Skin epidermis (tissue), 12 donors: ENCODE data around the gene KRT5.

Source experiments
- H3K27ac ChIP-seq, 21 experiments: fragments of 200-600 bp; sonication (generic) in 11 of 21; one replicate each; pipeline ENCODE4 v1.5.0; 2020; ENCODE audit warnings: mild to moderate bottlenecking in 3 of 21, inconsistent platforms in 2 of 21, moderate library complexity in 2 of 21
- H3K4me3 ChIP-seq, 7 experiments: fragments of 200-600 bp; sonication (generic) in 2 of 7; one replicate each; pipeline ENCODE4 v1.5.0; 2020; ENCODE audit warnings: inconsistent platforms in 2 of 7, mild to moderate bottlenecking in 2 of 7, moderate library complexity in 1 of 7

The KRT5 gene

GRCh38 chr12:52523824-52524223, 3.6 kb upstream of the KRT5 start:
- Histone ChIP-seq H3K27ac (peak overlapping the region in 13 of 21 experiments; percentile 12 to 92 (median 80)), H3K4me3 (no peak overlapping the region)

DNA sequence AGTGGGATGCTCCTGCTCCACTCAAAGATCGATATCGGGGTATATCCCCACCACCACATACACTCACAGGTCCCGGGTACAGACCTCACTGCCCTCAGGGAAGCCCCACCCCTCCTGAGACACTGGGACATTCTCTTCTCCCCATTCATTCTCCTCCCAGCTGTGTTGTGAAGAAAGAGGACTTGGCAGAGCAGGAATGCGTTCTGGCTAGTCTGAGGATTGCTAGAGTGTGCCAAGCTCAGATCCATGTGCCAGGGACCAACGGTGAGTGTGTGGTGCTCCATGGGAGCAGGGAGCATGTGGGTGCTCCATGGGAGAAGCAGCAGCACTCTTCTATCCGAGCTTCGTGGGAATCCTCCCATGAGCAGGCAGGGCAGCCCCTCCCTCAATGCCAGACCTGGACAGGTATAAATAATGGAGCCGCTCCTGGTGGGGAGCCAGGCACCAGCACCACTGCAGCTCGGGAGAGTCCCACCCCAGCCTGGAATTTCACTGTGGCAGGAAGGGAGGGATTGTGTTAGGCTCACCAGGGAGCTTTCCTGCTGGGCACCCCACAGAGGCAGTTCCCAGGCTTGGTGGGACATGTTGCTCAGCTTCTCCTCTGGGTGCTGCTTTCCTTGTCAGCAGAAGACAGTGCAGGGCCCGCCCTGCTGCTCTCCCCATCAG, 2.3 kb upstream of the KRT5 start:
- H3K4me3 ChIP-seq, result peak overlapping the region in 4 of 7 experiments; percentile 1 to 27 (median 7)
- H3K27ac ChIP-seq, result peak overlapping the region in 20 of 21 experiments; percentile 28 to 92 (median 77)

- Histone ChIP-seq H3K4me3 (peak overlapping the region in 4 of 7 experiments; percentile 1 to 27 (median 7)), H3K27ac (peak overlapping the region in 20 of 21 experiments; percentile 28 to 92 (median 77))
These were observed 1.5 kb upstream of the KRT5 start for GRCh38 chr12:52521568-52522266.

GRCh38 chr12:52521175-52521567, 977 bp upstream of the KRT5 start:
- Histone ChIP-seq H3K27ac (peak overlapping the region in 20 of 21 experiments; percentile 42 to 92 (median 77)), H3K4me3 (peak overlapping the region in 3 of 7 experiments; percentile 7 to 46 (median 37))

GRCh38 chr12:52519387-52519703, 849 bp downstream of the KRT5 start:
- H3K4me3 ChIP-seq, result peak overlapping the region; percentile 29 to 49 (median 36)

DNA sequence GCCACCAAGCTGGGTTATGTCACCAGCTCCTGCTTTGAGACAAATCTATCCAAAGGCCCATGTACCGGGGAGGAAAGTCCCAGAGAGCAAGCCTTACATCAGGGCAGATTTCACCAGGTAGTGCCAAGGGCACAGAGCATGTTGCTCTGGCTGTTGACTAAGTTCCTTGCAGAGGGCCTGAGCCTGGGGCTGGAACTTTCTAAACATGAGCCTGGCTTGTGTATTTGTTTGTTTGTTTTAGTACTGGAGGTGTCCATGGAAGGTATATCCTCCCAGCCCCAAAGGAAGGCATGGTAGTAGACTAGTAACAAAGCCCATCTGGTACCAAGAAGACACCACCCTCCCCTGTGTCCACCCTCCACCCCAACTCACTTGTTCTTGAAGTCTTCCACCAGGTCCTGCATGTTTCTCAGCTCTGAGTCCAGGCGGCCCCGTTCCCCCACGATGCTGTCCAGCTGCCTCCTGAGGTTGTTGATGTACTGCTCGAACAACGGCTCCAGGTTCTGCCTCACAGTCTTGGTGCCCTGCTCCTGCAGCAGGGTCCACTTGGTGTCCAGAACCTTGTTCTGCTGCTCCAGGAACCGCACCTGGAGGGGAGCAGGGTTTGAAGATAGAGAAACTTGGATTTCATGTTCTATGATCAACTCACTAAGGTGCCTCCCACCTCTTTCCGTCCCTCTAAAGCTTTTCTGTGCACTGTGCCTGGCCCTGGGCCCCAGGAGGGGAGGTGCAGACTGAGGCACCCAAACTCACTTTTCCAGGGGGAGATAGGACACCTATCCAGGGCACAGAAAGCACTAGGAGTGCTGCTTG, 1.4 kb downstream of the KRT5 start:
- Histone ChIP-seq H3K4me3 (peak overlapping the region; percentile 29 to 49 (median 36)), H3K27ac (peak overlapping the region in 20 of 21 experiments; percentile 12 to 89 (median 76))

More at GRCh38 chr12:52519387-52519703, 849 bp downstream of the KRT5 start:
- peak overlapping the region in 20 of 21 experiments; percentile 12 to 89 (median 76) for H3K27ac ChIP-seq

DNA sequence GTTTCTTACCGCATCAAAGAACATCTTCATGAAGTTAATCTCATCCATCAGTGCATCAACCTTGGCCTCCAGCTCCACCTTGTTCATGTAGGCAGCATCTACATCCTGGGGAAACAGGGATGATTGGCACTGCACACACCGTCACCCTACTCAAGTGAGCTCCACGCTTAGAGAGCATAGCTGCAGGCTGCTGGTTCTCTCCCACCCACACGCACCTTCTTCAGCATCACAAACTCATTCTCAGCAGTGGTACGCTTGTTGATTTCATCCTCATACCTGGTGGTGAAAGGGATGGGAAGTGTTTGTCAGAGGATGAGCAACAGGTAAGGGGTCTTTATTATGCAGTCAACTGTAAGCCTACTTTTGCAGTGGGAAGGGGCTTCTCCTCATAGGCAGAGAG, 2.3 kb downstream of the KRT5 start:
- Histone ChIP-seq H3K4me3 (peak overlapping the region; percentile 29 to 49 (median 36)), H3K27ac (peak overlapping the region in 17 of 21 experiments; percentile 15 to 89 (median 76))

- H3K4me3 ChIP-seq, result peak overlapping the region; percentile 20 to 49 (median 34)
- H3K27ac ChIP-seq, result peak overlapping the region in 15 of 21 experiments; percentile 3 to 89 (median 72)
These were observed 3.0 kb downstream of the KRT5 start for GRCh38 chr12:52517005-52517835.

- H3K4me3 ChIP-seq, result peak overlapping the region; percentile 5 to 49 (median 34)
- H3K27ac ChIP-seq, result peak overlapping the region in 15 of 21 experiments; percentile 3 to 89 (median 70)
These were observed 4.0 kb downstream of the KRT5 start for GRCh38 chr12:52515927-52516831.

DNA sequence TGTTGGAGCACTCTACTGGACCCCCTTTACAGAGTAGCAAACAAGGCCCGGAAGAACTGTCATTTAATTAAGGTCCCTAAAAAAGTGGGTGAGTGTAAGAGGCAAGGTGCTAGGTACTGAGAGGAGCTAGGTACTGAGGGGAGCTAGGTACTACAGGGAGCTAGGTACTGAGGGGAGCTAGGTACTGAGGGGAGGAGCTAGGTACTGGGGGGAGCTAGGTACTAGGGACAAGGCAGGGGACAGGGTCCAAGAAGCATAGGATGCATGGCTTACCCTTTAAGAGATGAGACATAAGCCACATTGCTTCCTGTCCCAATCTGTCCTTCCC, 4.9 kb downstream of the KRT5 start:
- peak overlapping the region in 3 of 7 experiments; percentile 5 to 46 (median 37) for H3K4me3 ChIP-seq
- peak overlapping the region in 14 of 21 experiments; percentile 2 to 77 (median 54) for H3K27ac ChIP-seq

DNA sequence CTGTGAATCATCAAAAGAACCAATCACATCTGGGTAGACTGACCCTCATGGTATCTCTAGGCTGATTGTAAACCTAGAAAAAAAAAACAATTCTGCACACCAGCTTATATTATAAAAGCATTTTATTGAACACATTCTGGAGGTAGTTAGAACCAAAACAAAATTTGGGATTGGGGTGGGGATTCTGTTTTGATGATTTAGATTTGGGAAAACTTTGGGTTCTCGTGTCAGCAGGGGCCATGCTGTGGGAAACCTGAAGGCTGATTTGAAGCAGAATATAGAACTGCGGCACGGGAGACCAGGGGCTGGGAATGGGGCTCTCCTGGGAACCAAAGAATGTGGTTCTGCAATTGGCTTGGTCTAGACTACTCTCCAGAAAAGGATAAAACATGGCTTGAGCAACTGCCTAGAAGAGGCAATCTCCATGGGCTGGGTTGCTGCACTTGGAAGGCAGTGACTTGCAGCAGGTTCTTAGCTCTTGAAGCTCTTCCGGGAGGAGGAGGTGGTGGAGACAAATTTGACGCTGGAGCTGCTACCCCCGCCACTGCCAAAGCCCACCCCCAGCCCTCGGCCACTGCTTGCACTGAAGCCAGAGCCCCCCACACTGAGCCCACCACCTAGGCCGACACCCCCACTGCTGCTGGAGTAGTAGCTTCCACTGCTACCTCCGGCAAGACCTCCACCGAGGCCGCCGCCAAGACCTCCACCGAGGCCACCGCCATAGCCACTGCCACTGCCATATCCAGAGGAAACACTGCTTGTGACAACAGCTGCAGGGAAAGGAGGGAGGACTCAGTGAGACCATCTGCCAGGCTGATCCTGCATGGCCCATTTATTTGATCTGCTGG, 5.5 kb downstream of the KRT5 start:
- Histone ChIP-seq H3K4me3 (peak overlapping the region in 2 of 7 experiments; percentile 37 to 46), H3K27ac (peak overlapping the region in 13 of 21 experiments; percentile 2 to 77 (median 55))

GRCh38 chr12:52513736-52514135, 6.5 kb downstream of the KRT5 start:
- H3K27ac ChIP-seq, result no peak overlapping the region
- H3K4me3 ChIP-seq, result no peak overlapping the region

DNA sequence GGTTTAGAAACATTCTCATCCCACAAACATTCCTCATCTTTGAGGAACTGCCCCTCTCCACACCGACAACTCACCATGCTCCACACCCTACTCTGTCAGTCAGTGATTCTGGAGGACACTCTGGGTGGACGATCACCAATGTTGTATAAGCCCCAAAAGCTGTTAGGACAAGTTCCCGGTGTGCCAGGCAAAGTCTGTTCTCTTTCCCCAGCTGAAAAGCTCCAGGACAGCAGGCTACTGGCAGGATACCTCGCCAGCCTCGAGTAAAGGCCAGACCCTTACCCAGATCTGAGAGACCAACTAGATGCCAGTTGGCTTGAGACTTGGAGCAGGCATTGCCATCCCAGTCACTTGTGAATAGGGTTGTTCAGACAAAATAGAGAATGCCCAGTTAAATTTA, 12.0 kb downstream of the KRT5 start:
- H3K4me3 ChIP-seq, result no peak overlapping the region

DNA sequence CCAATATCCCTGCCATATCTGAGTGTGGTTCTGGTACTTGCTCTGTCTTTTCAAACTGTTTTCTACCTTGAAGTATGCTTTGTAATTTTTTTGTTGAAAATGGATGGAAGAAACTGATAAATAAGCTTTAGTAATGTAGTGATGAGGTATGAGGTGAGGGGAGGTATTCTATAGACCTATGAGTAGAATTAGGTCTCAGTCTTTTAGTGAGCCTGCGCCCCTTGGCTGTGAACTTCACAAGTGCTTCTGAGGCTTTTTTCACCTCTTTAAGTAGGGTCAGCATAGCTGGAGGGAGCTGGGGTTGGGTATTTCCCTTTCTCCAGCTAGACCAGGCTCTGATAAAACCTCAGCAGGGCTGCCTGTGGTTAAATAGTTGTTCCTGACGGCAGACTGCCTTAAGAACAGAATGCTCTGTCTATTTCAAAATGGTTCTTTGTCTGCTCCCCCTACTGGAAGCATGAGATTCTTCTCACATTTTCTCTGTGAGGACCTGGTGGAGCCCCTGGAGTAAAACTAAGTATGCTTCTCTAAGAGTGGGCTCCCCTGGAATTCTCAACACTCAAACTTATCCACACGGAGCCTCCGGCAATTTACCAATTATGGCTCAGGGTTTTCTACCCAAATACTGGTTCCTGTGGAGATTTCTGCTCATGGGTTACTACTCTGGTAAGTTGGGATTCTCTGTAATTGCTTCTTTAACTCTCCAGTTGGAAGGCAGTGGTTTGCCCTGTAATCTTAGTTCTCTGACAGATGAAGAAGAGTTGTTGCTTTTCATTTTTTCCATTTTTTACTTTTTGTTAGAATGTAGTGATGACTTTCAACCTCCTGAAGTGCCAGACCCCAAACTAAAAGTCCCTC, 13.1 kb downstream of the KRT5 start:
- no peak overlapping the region for H3K4me3 ChIP-seq
- peak overlapping the region in 3 of 21 experiments; percentile 9 to 30 (median 19) for H3K27ac ChIP-seq

More for the DNA sequence above, 12.0 kb downstream of the KRT5 start:
- H3K27ac ChIP-seq, result peak overlapping the region in 1 of 21 experiments; percentile 1

- Histone ChIP-seq H3K4me3 (no peak overlapping the region), H3K27ac (no peak overlapping the region)
These were observed 17.3 kb downstream of the KRT5 start for GRCh38 chr12:52502877-52503276.

DNA sequence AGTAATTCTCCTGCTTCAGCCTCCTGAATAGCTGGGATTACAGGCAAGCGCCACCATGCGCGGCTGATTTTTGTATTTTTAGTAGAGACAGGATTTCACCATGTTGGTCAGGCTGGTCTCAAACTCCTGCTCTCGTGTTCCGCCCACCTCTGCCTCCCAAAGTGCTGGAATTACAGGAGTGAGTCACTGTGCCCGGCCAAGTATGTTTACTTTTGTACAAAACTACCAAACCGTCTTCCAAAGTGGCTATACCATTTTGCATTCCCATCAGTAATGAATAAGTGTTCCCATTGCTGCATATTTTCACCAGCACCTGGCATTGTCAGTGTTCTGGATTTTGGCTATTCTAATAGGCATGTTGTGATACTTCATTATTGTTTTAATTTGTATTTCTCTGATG, 18.7 kb downstream of the KRT5 start:
- H3K4me3 ChIP-seq, result no peak overlapping the region

More for the DNA sequence above, 18.7 kb downstream of the KRT5 start:
- no peak overlapping the region for H3K27ac ChIP-seq
